ENCODE measurements around the gene NRP2. TPM values are rescaled to one million over a fixed set of nuclear protein-coding genes. Genes with fewer than 3 reads are reported as not detected.

NRP2 gene
- total RNA-seq, 1 donor from 2014 or later, result 31.8 TPM

GRCh38 chr2:205758051-205758450 is 75.8 kb downstream of the NRP2 start:
- H3K27me3 ChIP-seq (ENCODE audit: control insufficient read depth in 3 of 3, insufficient read depth in 3 of 3, low read length in 3 of 3), result peaks cover 0 to 7% (median 2%) of the 10 kb centered on the region in 3 donors
- H3K27ac ChIP-seq (ENCODE audit: low read depth, low read length), result no peak overlapping the region
- no peaks in the 10 kb centered on the region for H3K9me3 ChIP-seq (ENCODE audit: control insufficient read depth in 3 of 3, low read length in 3 of 3)
- no peak overlapping the region for H3K4me3 ChIP-seq (ENCODE audit: low read length in 3 of 3)
- no peaks in the 10 kb centered on the region for H3K36me3 ChIP-seq (ENCODE audit: control insufficient read depth in 3 of 3, insufficient read depth in 3 of 3, low read length in 3 of 3)
- no peak overlapping the region for H3K9ac ChIP-seq (ENCODE audit: low read depth in 1 of 3, low read length in 3 of 3)
- H3K4me1 ChIP-seq (ENCODE audit: control insufficient read depth in 3 of 3, insufficient read depth in 3 of 3, low read length in 3 of 3), result peaks cover 2 to 9% (median 8%) of the 10 kb centered on the region in 3 donors

DNA sequence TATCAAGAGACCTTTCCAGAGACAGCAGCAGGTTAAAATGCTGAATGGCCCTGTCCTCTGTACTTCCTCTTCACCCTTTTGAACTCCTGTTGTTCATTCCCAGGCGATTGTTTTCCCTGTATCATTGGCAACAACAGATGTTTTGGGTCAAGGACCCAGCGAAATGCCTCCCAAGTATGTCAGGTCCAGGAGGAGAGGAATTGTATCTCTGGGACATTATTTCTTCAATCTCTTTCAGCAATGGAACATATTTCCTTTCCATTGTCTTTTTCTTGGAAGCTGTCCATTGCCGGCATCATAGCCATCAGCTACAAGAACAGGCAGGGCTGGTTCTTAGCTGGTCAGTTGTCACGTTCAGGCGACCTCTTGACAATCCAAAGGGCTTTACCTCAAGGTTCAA is 76.2 kb downstream of the NRP2 start:
- no peak overlapping the region for H3K27ac ChIP-seq (ENCODE audit: low read depth, low read length)

GRCh38 chr2:205759257-205759656 is 77.0 kb downstream of the NRP2 start:
- Histone ChIP-seq H3K36me3 (ENCODE audit: control insufficient read depth in 3 of 3, insufficient read depth in 3 of 3, low read length in 3 of 3) (no peaks in the 10 kb centered on the region), H3K4me3 (ENCODE audit: low read length in 3 of 3) (no peak overlapping the region), H3K9ac (ENCODE audit: low read depth in 1 of 3, low read length in 3 of 3) (no peak overlapping the region), H3K9me3 (ENCODE audit: control insufficient read depth in 3 of 3, low read length in 3 of 3) (no peaks in the 10 kb centered on the region), H3K4me1 (ENCODE audit: control insufficient read depth in 3 of 3, insufficient read depth in 3 of 3, low read length in 3 of 3) (peaks cover 5 to 14% (median 14%) of the 10 kb centered on the region in 3 donors), H3K27me3 (ENCODE audit: control insufficient read depth in 3 of 3, insufficient read depth in 3 of 3, low read length in 3 of 3) (peaks cover 8 to 19% (median 9%) of the 10 kb centered on the region in 3 donors), H3K27ac (ENCODE audit: low read depth, low read length) (no peak overlapping the region)

More for the DNA sequence above, 76.2 kb downstream of the NRP2 start:
- no peak overlapping the region for H3K9ac ChIP-seq (ENCODE audit: low read depth in 1 of 3, low read length in 3 of 3)
- H3K9me3 ChIP-seq (ENCODE audit: control insufficient read depth in 3 of 3, low read length in 3 of 3), result no peaks in the 10 kb centered on the region
- no peak overlapping the region for H3K4me3 ChIP-seq (ENCODE audit: low read length in 3 of 3)
- peaks cover 2 to 9% (median 8%) of the 10 kb centered on the region in 3 donors for H3K4me1 ChIP-seq (ENCODE audit: control insufficient read depth in 3 of 3, insufficient read depth in 3 of 3, low read length in 3 of 3)
- H3K27me3 ChIP-seq (ENCODE audit: control insufficient read depth in 3 of 3, insufficient read depth in 3 of 3, low read length in 3 of 3), result peaks cover 1 to 12% (median 2%) of the 10 kb centered on the region in 3 donors
- no peaks in the 10 kb centered on the region for H3K36me3 ChIP-seq (ENCODE audit: control insufficient read depth in 3 of 3, insufficient read depth in 3 of 3, low read length in 3 of 3)

- Histone ChIP-seq H3K4me1 (ENCODE audit: control insufficient read depth in 3 of 3, insufficient read depth in 3 of 3, low read length in 3 of 3) (peaks cover 5 to 18% (median 16%) of the 10 kb centered on the region in 3 donors), H3K27ac (ENCODE audit: low read depth, low read length) (no peak overlapping the region)
These were observed 77.4 kb downstream of the NRP2 start for GRCh38 chr2:205759732-205760131.

GRCh38 chr2:205760157-205760556 is 77.9 kb downstream of the NRP2 start:
- Histone ChIP-seq H3K27me3 (ENCODE audit: control insufficient read depth in 3 of 3, insufficient read depth in 3 of 3, low read length in 3 of 3) (peaks cover 11 to 23% (median 14%) of the 10 kb centered on the region in 3 donors), H3K9ac (ENCODE audit: low read depth in 1 of 3, low read length in 3 of 3) (no peak overlapping the region), H3K9me3 (ENCODE audit: control insufficient read depth in 3 of 3, low read length in 3 of 3) (no peaks in the 10 kb centered on the region), H3K4me3 (ENCODE audit: low read length in 3 of 3) (no peak overlapping the region), H3K4me1 (ENCODE audit: control insufficient read depth in 3 of 3, insufficient read depth in 3 of 3, low read length in 3 of 3) (peaks cover 5 to 16% (median 12%) of the 10 kb centered on the region in 3 donors), H3K27ac (ENCODE audit: low read depth, low read length) (no peak overlapping the region), H3K36me3 (ENCODE audit: control insufficient read depth in 3 of 3, insufficient read depth in 3 of 3, low read length in 3 of 3) (no peaks in the 10 kb centered on the region)

More at GRCh38 chr2:205759732-205760131, 77.4 kb downstream of the NRP2 start:
- Histone ChIP-seq H3K9me3 (ENCODE audit: control insufficient read depth in 3 of 3, low read length in 3 of 3) (no peaks in the 10 kb centered on the region), H3K9ac (ENCODE audit: low read depth in 1 of 3, low read length in 3 of 3) (no peak overlapping the region), H3K4me3 (ENCODE audit: low read length in 3 of 3) (no peak overlapping the region), H3K27me3 (ENCODE audit: control insufficient read depth in 3 of 3, insufficient read depth in 3 of 3, low read length in 3 of 3) (peaks cover 11 to 23% (median 13%) of the 10 kb centered on the region in 3 donors), H3K36me3 (ENCODE audit: control insufficient read depth in 3 of 3, insufficient read depth in 3 of 3, low read length in 3 of 3) (no peaks in the 10 kb centered on the region)

DNA sequence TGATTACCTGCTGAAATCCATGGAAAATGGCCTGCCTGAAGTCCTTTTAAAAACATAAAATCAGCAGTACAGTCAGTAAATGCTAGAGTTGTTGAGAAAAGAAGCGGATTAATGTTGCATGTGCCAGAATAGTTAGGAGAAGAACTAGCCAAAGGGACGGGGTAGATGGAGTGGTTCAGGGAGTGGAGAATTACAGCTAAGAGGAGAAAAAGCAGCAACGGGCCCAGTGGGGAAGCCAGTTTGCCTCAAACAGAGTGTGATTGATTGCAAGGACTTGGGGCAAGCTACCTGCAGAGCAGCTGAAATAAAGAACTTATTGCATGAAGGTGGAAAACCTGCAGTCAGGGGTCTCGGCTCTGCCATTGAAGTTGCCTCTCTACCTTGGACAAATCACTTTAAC is 79.1 kb downstream of the NRP2 start:
- Histone ChIP-seq H3K27ac (ENCODE audit: low read depth, low read length) (no peak overlapping the region), H3K9ac (ENCODE audit: low read depth in 1 of 3, low read length in 3 of 3) (no peak overlapping the region), H3K9me3 (ENCODE audit: control insufficient read depth in 3 of 3, low read length in 3 of 3) (no peaks in the 10 kb centered on the region), H3K4me1 (ENCODE audit: control insufficient read depth in 3 of 3, insufficient read depth in 3 of 3, low read length in 3 of 3) (peaks cover 3 to 9% (median 8%) of the 10 kb centered on the region in 3 donors), H3K36me3 (ENCODE audit: control insufficient read depth in 3 of 3, insufficient read depth in 3 of 3, low read length in 3 of 3) (no peaks in the 10 kb centered on the region), H3K4me3 (ENCODE audit: low read length in 3 of 3) (no peak overlapping the region), H3K27me3 (ENCODE audit: control insufficient read depth in 3 of 3, insufficient read depth in 3 of 3, low read length in 3 of 3) (peaks cover 14 to 26% (median 19%) of the 10 kb centered on the region in 3 donors)

DNA sequence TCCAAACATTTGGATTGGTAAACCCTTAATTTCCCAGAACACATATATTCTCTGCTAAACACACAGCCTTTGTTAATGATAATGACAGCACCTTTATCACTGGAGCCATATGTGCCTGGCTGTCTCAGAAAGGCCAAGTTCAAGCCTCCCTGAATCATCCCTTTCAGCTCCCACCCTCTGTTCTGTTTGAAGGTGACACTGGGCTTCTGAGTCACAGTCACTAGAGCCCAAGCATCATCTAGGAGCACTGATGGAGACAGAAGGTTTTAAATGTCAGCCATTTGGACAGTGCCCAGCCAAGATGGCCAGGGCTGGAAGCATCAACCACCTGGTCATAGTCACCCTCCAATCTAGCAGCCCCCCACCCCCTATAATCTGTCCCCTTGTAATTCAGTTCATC is 80.6 kb downstream of the NRP2 start:
- H3K27me3 ChIP-seq (ENCODE audit: control insufficient read depth in 3 of 3, insufficient read depth in 3 of 3, low read length in 3 of 3), result peaks cover 14 to 26% (median 19%) of the 10 kb centered on the region in 3 donors
- no peaks in the 10 kb centered on the region for H3K36me3 ChIP-seq (ENCODE audit: control insufficient read depth in 3 of 3, insufficient read depth in 3 of 3, low read length in 3 of 3)
- no peak overlapping the region for H3K4me3 ChIP-seq (ENCODE audit: low read length in 3 of 3)
- no peak overlapping the region for H3K9ac ChIP-seq (ENCODE audit: low read depth in 1 of 3, low read length in 3 of 3)
- H3K27ac ChIP-seq (ENCODE audit: low read depth, low read length), result no peak overlapping the region
- H3K9me3 ChIP-seq (ENCODE audit: control insufficient read depth in 3 of 3, low read length in 3 of 3), result no peaks in the 10 kb centered on the region
- H3K4me1 ChIP-seq (ENCODE audit: control insufficient read depth in 3 of 3, insufficient read depth in 3 of 3, low read length in 3 of 3), result peaks cover 3 to 9% (median 8%) of the 10 kb centered on the region in 3 donors

DNA sequence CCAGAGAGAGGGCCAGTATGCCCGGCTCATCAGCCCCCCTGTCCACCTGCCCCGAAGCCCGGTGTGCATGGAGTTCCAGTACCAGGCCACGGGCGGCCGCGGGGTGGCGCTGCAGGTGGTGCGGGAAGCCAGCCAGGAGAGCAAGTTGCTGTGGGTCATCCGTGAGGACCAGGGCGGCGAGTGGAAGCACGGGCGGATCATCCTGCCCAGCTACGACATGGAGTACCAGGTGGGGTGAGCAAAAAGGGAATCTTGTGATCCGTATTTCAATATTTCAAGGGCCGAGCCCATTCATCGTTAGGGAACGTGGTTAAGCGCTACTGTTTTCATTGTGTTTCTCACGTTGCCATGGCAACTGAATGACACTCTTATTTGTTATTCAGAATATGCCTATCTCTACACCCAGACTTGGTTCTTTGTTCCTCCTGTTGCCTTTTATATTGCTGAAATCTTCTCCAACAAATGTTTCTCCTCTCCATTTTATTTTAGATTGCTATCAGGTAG is 81.5 kb downstream of the NRP2 start:
- Histone ChIP-seq H3K4me1 (ENCODE audit: control insufficient read depth in 3 of 3, insufficient read depth in 3 of 3, low read length in 3 of 3) (peaks cover 3 to 9% (median 8%) of the 10 kb centered on the region in 3 donors), H3K36me3 (ENCODE audit: control insufficient read depth in 3 of 3, insufficient read depth in 3 of 3, low read length in 3 of 3) (no peaks in the 10 kb centered on the region), H3K27ac (ENCODE audit: low read depth, low read length) (no peak overlapping the region), H3K4me3 (ENCODE audit: low read length in 3 of 3) (no peak overlapping the region), H3K9ac (ENCODE audit: low read depth in 1 of 3, low read length in 3 of 3) (no peak overlapping the region), H3K9me3 (ENCODE audit: control insufficient read depth in 3 of 3, low read length in 3 of 3) (no peaks in the 10 kb centered on the region), H3K27me3 (ENCODE audit: control insufficient read depth in 3 of 3, insufficient read depth in 3 of 3, low read length in 3 of 3) (peaks cover 14 to 26% (median 19%) of the 10 kb centered on the region in 3 donors)

GRCh38 chr2:205764270-205764746 is 82.0 kb downstream of the NRP2 start:
- Histone ChIP-seq H3K4me3 (ENCODE audit: low read length in 3 of 3) (no peak overlapping the region), H3K9ac (ENCODE audit: low read depth in 1 of 3, low read length in 3 of 3) (no peak overlapping the region), H3K27ac (ENCODE audit: low read depth, low read length) (no peak overlapping the region), H3K4me1 (ENCODE audit: control insufficient read depth in 3 of 3, insufficient read depth in 3 of 3, low read length in 3 of 3) (peaks cover 3 to 9% (median 8%) of the 10 kb centered on the region in 3 donors), H3K36me3 (ENCODE audit: control insufficient read depth in 3 of 3, insufficient read depth in 3 of 3, low read length in 3 of 3) (no peaks in the 10 kb centered on the region), H3K27me3 (ENCODE audit: control insufficient read depth in 3 of 3, insufficient read depth in 3 of 3, low read length in 3 of 3) (peaks cover 14 to 26% (median 19%) of the 10 kb centered on the region in 3 donors), H3K9me3 (ENCODE audit: control insufficient read depth in 3 of 3, low read length in 3 of 3) (no peaks in the 10 kb centered on the region)

- no peaks in the 10 kb centered on the region for H3K36me3 ChIP-seq (ENCODE audit: control insufficient read depth in 3 of 3, insufficient read depth in 3 of 3, low read length in 3 of 3)
- H3K9ac ChIP-seq (ENCODE audit: low read depth in 1 of 3, low read length in 3 of 3), result no peak overlapping the region
- H3K9me3 ChIP-seq (ENCODE audit: control insufficient read depth in 3 of 3, low read length in 3 of 3), result no peaks in the 10 kb centered on the region
- peaks cover 3 to 9% (median 8%) of the 10 kb centered on the region in 3 donors for H3K4me1 ChIP-seq (ENCODE audit: control insufficient read depth in 3 of 3, insufficient read depth in 3 of 3, low read length in 3 of 3)
- peaks cover 14 to 26% (median 19%) of the 10 kb centered on the region in 3 donors for H3K27me3 ChIP-seq (ENCODE audit: control insufficient read depth in 3 of 3, insufficient read depth in 3 of 3, low read length in 3 of 3)
- H3K4me3 ChIP-seq (ENCODE audit: low read length in 3 of 3), result no peak overlapping the region
- H3K27ac ChIP-seq (ENCODE audit: low read depth, low read length), result no peak overlapping the region
These were observed 82.8 kb downstream of the NRP2 start for GRCh38 chr2:205765151-205765550.
